ENCODE data around the gene MOCS3. TPM values are rescaled to one million over a fixed set of nuclear protein-coding genes. Genes with fewer than 3 reads are reported as not detected.

MOCS3 gene
- total RNA-seq, 1 experiment from 2014 or later, result 13.4 TPM

- DNase-seq (no peak), ATAC-seq (no peak)
- peaks cover 24% of the 10 kb centered on the region for H3K4me1 ChIP-seq (ENCODE audit: insufficient read depth, low read length)
- TF ChIP-seq EZH2 (IDR thresholded peaks at IDR 0.05; ENCODE audit: low read length, unreplicated experiment), result no peak
- TF ChIP-seq EZH2phosphoT487 (IDR thresholded peaks at IDR 0.05; ENCODE audit: borderline replicate concordance, low read length), result no peak
- no TSS peak for BruUV-seq (replicated peaks)
- peaks cover 36% of the 10 kb centered on the region for H3K36me3 ChIP-seq (ENCODE audit: low read depth, low read length)
- no peak overlapping the region for H2AFZ ChIP-seq (ENCODE audit: low read length)
- POLR2A ChIA-PET (ENCODE audit: unreplicated experiment), result no interaction called here
- CTCF ChIA-PET, result interaction anchor here (0.6 kb wide), 1 partner anchor 125 kb away, joined by 5 read pairs; no protein-coding TSS in a partner anchor
- H3F3A ChIP-seq (ENCODE audit: low read length, unreplicated experiment), result peaks cover 6% of the 10 kb centered on the region
- H3K9me3 ChIP-seq (ENCODE audit: low read length), result no peaks in the 10 kb centered on the region
- no peaks in the 10 kb centered on the region for H3K9me2 ChIP-seq (replicated peaks; ENCODE audit: low read length)
- H3K4me3 ChIP-seq (ENCODE audit: low read length), result no peak overlapping the region
- no peak overlapping the region for H3K27ac ChIP-seq (ENCODE audit: low read length)
- H3K79me2 ChIP-seq (ENCODE audit: low read length), result peaks cover 99% of the 10 kb centered on the region
- no peak overlapping the region for H3K4me2 ChIP-seq (ENCODE audit: low read length)
- intact Hi-C loops (cut with micrococcal nuclease), result no loop called here
- H4K20me1 ChIP-seq (ENCODE audit: low read length), result peaks cover 86% of the 10 kb centered on the region
- H3K9ac ChIP-seq (ENCODE audit: low read length), result no peak overlapping the region
- no peaks in the 10 kb centered on the region for H3K27me3 ChIP-seq (ENCODE audit: low read length)
Observed at GRCh38 chr20:50918403-50918802, 40.2 kb upstream of the MOCS3 start.

- POLR2A ChIA-PET (ENCODE audit: unreplicated experiment), result no interaction called here
- no peak overlapping the region for H3K4me2 ChIP-seq (ENCODE audit: low read length)
- TF ChIP-seq, protein P1, sequence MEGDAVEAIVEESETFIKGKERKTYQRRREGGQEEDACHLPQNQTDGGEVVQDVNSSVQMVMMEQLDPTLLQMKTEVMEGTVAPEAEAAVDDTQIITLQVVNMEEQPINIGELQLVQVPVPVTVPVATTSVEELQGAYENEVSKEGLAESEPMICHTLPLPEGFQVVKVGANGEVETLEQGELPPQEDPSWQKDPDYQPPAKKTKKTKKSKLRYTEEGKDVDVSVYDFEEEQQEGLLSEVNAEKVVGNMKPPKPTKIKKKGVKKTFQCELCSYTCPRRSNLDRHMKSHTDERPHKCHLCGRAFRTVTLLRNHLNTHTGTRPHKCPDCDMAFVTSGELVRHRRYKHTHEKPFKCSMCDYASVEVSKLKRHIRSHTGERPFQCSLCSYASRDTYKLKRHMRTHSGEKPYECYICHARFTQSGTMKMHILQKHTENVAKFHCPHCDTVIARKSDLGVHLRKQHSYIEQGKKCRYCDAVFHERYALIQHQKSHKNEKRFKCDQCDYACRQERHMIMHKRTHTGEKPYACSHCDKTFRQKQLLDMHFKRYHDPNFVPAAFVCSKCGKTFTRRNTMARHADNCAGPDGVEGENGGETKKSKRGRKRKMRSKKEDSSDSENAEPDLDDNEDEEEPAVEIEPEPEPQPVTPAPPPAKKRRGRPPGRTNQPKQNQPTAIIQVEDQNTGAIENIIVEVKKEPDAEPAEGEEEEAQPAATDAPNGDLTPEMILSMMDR (conservative IDR thresholded peaks at IDR 0.05; ENCODE audit: low read depth, low read length), result no peak
- TF ChIP-seq EZH2phosphoT487 (IDR thresholded peaks at IDR 0.05; ENCODE audit: borderline replicate concordance, low read length) (no peak), EZH2 (IDR thresholded peaks at IDR 0.05; ENCODE audit: low read length, unreplicated experiment) (no peak)
- H3K9me3 ChIP-seq (ENCODE audit: low read length), result no peaks in the 10 kb centered on the region
- peaks cover 43% of the 10 kb centered on the region for H3K36me3 ChIP-seq (ENCODE audit: low read depth, low read length)
- intact Hi-C loops (cut with micrococcal nuclease), result no loop called here
- H3K9ac ChIP-seq (ENCODE audit: low read length), result no peak overlapping the region
- BruUV-seq (replicated peaks), result no TSS peak
- H3K27me3 ChIP-seq (ENCODE audit: low read length), result no peaks in the 10 kb centered on the region
- no peak overlapping the region for H2AFZ ChIP-seq (ENCODE audit: low read length)
- H3K9me2 ChIP-seq (replicated peaks; ENCODE audit: low read length), result no peaks in the 10 kb centered on the region
- peaks cover 12% of the 10 kb centered on the region for H3K4me1 ChIP-seq (ENCODE audit: insufficient read depth, low read length)
- CTCF ChIA-PET, result interaction anchor here (2.0 kb wide), 1 partner anchor 125 kb away, joined by 4 read pairs; the partner anchor contains the start of gene BCAS4
- H3K79me2 ChIP-seq (ENCODE audit: low read length), result peaks cover 99% of the 10 kb centered on the region
- DNase-seq (peak; percentile 58), ATAC-seq (no peak)
- peaks cover 3% of the 10 kb centered on the region for H3F3A ChIP-seq (ENCODE audit: low read length, unreplicated experiment)
- H4K20me1 ChIP-seq (ENCODE audit: low read length), result peaks cover 85% of the 10 kb centered on the region
- no peak overlapping the region for H3K4me3 ChIP-seq (ENCODE audit: low read length)
- H3K27ac ChIP-seq (ENCODE audit: low read length), result no peak overlapping the region
Observed at GRCh38 chr20:50919567-50919966, 39.1 kb upstream of the MOCS3 start.

GRCh38 chr20:50920997-50921396, 37.6 kb upstream of the MOCS3 start:
- Histone ChIP-seq H3K9me3 (ENCODE audit: low read length) (no peaks in the 10 kb centered on the region), H3K4me3 (ENCODE audit: low read length) (no peak overlapping the region), H3K27ac (ENCODE audit: low read length) (no peak overlapping the region), H3K79me2 (ENCODE audit: low read length) (peaks cover 99% of the 10 kb centered on the region), H3K9ac (ENCODE audit: low read length) (no peak overlapping the region), H3K27me3 (ENCODE audit: low read length) (no peaks in the 10 kb centered on the region), H3K9me2 (replicated peaks; ENCODE audit: low read length) (no peaks in the 10 kb centered on the region), H3K4me2 (ENCODE audit: low read length) (no peak overlapping the region), H2AFZ (ENCODE audit: low read length) (no peak overlapping the region), H4K20me1 (ENCODE audit: low read length) (peaks cover 85% of the 10 kb centered on the region), H3K4me1 (ENCODE audit: insufficient read depth, low read length) (no peaks in the 10 kb centered on the region), H3K36me3 (ENCODE audit: low read depth, low read length) (peaks cover 54% of the 10 kb centered on the region), H3F3A (ENCODE audit: low read length, unreplicated experiment) (no peaks in the 10 kb centered on the region)
- TF ChIP-seq EZH2 (IDR thresholded peaks at IDR 0.05; ENCODE audit: low read length, unreplicated experiment), result no peak
- TF ChIP-seq EZH2phosphoT487 (IDR thresholded peaks at IDR 0.05; ENCODE audit: borderline replicate concordance, low read length), result no peak
- TF ChIP-seq, protein P1 (conservative IDR thresholded peaks at IDR 0.05; ENCODE audit: low read depth, low read length), result no peak
- BruUV-seq (replicated peaks), result no TSS peak
- ChIA-PET CTCF (interaction anchor here (1.4 to 2.0 kb wide), 2 partner anchors 126 to 128 kb away, joined by 3 to 4 read pairs; partner anchors contain the start of gene BCAS4), POLR2A (ENCODE audit: unreplicated experiment) (no interaction called here)
- peak; percentile 20; the same call in 1 of the 2 replicates for ATAC-seq
- DNase-seq, result no peak
- intact Hi-C loops (cut with micrococcal nuclease), result no loop called here
